ENCODE results near the gene PDGFC.

GRCh38 chr4:156749426-156750403, 221.9 kb downstream of the PDGFC start:
- TF ChIP-seq MAX (IDR thresholded peaks at IDR 0.05) (no peak), FOXJ3 (CRISPR knock-in tag; IDR thresholded peaks at IDR 0.05; ENCODE audit: borderline replicate concordance) (no peak), WIZ (CRISPR knock-in tag; IDR thresholded peaks at IDR 0.05) (no peak), ZNF280D (CRISPR knock-in tag; IDR thresholded peaks at IDR 0.05) (no peak), RBM22 (optimal IDR thresholded peaks at IDR 0.05; ENCODE audit: low read length) (no peak), SALL2 (CRISPR knock-in tag; IDR thresholded peaks at IDR 0.05) (no peak), HCFC1 (IDR thresholded peaks at IDR 0.05; ENCODE audit: low read depth, low read length) (no peak), GPN1 (CRISPR knock-in tag; IDR thresholded peaks at IDR 0.05; ENCODE audit: borderline replicate concordance) (no peak), CTCF (CRISPR knock-in tag; IDR thresholded peaks at IDR 0.05) (no peak), MZF1 (CRISPR knock-in tag; IDR thresholded peaks at IDR 0.05; ENCODE audit: borderline replicate concordance) (no peak), NCOA1 (CRISPR knock-in tag; IDR thresholded peaks at IDR 0.05) (no peak), KDM5B (CRISPR knock-in tag; IDR thresholded peaks at IDR 0.05; ENCODE audit: borderline replicate concordance) (no peak), RNF2 (conservative IDR thresholded peaks at IDR 0.05; ENCODE audit: low read depth) (no peak), ZMYM2 (CRISPR knock-in tag; IDR thresholded peaks at IDR 0.05) (no peak)

Data from HepG2 (cell line).